ENCODE data around the gene MTLN.
"Not testable (repeated sequence)": the region's sequence is repeated elsewhere in the genome, so short reads cannot be mapped to it uniquely, and the experiment has no call there.

The MTLN gene

GRCh38 chr2:110198016-110198415, 14.3 kb downstream of the MTLN start:
- no peak for DNase-seq (ENCODE audit: low spot score)

DNA sequence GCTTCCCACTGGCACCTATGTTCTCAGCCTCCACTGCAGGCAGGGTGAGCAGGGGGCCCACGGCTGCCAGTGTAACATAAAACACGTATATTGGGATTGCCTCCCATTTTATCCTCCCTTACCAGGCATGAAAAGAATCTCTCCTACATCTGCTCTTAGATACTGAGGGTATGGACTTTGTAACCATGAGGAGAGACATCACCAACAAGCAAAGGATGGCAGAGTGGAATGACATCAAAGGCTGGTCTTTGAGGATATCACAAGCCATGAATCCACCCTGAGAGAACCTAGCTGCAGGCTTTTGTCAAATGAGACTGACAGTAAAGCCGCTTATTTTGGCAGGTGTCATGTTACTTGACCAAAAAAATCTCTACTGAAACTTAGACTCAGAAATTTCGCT, 14.9 kb downstream of the MTLN start:
- no peak for DNase-seq (ENCODE audit: low spot score)

GRCh38 chr2:110190169-110190568, 22.2 kb downstream of the MTLN start:
- not testable (repeated sequence) for DNase-seq (ENCODE audit: low spot score)

GRCh38 chr2:110182449-110182848, 29.9 kb downstream of the MTLN start:
- DNase-seq (ENCODE audit: low spot score): no peak

DNA sequence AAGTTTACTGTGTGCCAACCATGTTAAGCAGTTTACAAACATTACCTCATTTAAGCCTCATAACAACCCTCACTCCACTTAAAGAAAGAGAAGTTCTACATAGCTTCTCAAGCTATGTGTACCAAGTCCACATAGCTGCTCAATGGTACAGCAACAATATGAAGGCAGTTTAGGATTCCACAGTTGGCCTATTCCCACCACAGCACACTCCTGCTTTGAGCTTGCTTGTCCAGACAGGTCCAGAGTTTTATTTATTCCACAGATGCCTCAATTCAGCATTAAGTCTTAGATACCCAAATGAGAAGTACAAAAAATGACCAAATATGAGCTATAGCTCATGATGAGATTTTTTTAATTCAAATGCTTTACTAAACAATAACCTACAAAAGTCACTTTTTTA, 32.3 kb downstream of the MTLN start:
- no peak for DNase-seq (ENCODE audit: low spot score)

DNA sequence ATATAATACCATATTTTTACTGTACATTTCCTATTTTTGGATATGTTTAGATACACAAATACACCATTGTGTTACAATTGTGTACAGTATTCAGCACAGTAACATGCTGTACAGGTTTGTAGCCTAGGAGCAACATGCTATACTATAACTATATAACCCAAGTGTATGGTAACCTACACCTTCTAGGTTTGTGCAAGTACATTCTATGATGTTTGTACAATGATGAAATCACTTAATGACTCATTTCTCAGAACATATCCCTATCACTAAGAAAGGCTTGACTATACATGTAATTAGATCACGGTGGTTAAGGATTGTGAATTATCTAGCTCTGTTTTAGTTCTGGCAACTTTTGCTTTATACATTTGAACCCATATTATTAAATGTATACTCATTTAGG, 38.8 kb downstream of the MTLN start:
- DNase-seq (ENCODE audit: low spot score): peak; percentile 48

DNA sequence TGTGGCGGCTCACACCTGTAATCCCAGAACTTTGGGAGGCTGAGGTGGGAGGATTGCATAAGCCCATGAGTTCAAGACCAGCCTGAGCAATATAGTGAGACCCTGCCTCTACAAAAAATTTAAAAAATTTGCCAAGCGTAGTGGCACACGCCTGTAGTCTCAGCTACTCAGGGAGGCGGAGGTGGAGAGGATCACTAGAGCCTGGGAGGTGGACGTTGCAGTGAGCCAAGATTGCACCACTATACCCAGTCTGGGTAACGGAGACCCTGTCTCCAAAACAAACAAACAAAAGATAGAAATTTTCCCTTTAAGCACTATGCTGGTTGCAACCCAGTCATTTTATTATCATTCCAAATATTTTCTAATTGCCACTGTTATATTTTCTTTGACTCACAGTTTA, 39.8 kb downstream of the MTLN start:
- DNase-seq (ENCODE audit: low spot score): no peak

- DNase-seq (ENCODE audit: low spot score): no peak
Measured at GRCh38 chr2:110170102-110170501, 42.2 kb downstream of the MTLN start.

GRCh38 chr2:110167326-110168000, 44.9 kb downstream of the MTLN start:
- no peak for DNase-seq (ENCODE audit: low spot score)

DNA sequence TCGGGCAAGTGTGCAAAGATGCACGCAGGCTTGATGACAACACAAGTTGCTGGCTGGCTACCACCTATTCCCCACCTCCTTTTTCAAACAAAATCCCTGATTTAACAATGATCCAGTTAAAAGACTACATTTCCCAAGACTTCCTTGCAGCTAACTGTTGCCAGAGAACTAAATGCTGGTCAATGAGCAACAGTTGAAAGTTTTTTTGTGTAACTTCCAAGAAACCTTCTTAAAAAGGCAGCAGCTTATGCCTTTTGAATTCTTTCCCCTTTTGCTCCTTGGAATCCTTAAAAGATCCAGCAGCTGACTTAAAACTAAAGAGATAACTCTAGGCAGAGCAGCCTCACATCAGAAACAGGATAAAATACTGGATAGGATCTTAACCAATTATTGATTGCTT, 46.1 kb downstream of the MTLN start:
- DNase-seq (ENCODE audit: low spot score): no peak

Measured in RKO (cell line).